ENCODE results near the gene ICAM1.

- TF ChIP-seq, protein P1, sequence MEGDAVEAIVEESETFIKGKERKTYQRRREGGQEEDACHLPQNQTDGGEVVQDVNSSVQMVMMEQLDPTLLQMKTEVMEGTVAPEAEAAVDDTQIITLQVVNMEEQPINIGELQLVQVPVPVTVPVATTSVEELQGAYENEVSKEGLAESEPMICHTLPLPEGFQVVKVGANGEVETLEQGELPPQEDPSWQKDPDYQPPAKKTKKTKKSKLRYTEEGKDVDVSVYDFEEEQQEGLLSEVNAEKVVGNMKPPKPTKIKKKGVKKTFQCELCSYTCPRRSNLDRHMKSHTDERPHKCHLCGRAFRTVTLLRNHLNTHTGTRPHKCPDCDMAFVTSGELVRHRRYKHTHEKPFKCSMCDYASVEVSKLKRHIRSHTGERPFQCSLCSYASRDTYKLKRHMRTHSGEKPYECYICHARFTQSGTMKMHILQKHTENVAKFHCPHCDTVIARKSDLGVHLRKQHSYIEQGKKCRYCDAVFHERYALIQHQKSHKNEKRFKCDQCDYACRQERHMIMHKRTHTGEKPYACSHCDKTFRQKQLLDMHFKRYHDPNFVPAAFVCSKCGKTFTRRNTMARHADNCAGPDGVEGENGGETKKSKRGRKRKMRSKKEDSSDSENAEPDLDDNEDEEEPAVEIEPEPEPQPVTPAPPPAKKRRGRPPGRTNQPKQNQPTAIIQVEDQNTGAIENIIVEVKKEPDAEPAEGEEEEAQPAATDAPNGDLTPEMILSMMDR (IDR thresholded peaks at IDR 0.05) = no peak
- TF ChIP-seq POLR2A (IDR thresholded peaks at IDR 0.05) = no peak
Measured at GRCh38 chr19:10279737-10280442, 9.0 kb downstream of the ICAM1 start.
